NCI-H128 (cell line): ENCODE measurements around the gene SEL1L2.
A peak's percentile ranks its signal among the peaks of the same experiment; 100 is the strongest.
"Not testable (repeated sequence)": the region's sequence is repeated elsewhere in the genome, so short reads cannot be mapped to it uniquely, and the experiment has no call there.

ENCODE experiments used
- DNase-seq: peaks from one replicate; lab custom pipeline; 2025; ENCODE audit not compliant: unreplicated experiment; lab: John Stamatoyannopoulos, UW

SEL1L2 gene

DNA sequence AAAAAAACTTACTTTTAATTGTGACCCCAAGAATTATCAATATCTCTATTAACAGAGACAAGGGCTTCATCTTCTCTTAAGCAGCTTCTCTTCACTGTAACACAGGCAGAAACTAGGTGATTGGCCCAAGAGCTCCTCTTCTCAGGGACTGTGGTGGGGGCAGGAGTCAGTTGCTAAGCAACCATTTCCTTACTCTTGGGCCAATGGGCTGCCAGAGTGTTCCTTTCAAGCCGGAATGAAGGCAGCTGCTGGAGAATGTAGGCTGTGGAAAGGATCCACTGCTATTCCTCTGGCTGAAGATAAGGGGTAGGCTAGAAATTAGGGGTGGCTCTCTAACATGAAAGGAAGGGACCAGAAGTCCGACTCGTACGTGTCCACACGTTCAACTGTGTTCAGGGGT is at the start of gene SEL1L2:
TSS of gene SEL1L2 (minus strand) at position 150 of the 400 bp plus-strand sequence. CDS start at position 70, 80 bp downstream.
- no peak for DNase-seq

GRCh38 chr20:14036567-14036966 is 46.2 kb upstream of the SEL1L2 start:
- no peak for DNase-seq

DNA sequence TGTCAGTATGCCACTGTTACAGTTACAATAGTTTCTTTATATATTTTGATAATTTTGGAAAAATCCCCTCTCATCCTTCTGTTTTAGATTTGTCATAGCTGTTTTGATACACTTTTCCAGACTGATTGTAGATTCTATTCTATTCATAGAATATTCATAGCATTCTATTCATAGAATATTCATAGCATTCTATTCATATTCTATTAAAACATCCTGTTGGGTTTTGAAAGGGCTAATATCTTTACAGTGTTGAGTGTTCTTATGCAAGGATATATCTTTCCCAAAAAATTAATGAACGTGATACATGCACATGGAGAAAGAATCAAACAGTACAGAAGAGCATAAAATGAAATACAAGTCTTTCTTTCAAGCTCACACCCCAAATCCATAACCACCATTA is 42.9 kb upstream of the SEL1L2 start:
- no peak for DNase-seq

GRCh38 chr20:14030991-14031390 is 40.6 kb upstream of the SEL1L2 start:
- no peak for DNase-seq

DNA sequence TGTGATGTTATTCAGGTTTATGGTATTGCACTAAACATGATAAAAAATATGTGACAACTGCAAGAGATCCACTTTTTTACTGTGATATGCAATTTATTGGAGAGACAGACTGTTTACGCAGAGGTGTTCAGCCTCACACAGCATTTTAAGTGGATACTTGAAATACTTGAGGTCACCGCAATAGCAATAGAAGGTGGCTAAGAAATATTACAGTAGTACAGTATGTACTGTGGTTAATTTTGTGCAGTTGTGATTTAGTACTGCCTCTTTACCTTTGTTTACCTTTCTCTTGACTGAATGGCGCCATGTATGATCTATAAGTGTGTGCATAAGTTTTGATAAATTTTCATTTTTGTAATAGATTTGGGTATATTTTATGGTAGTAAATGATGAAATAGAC is 22.3 kb upstream of the SEL1L2 start:
- no peak for DNase-seq

GRCh38 chr20:14009208-14009607 is 18.8 kb upstream of the SEL1L2 start:
- DNase-seq, result no peak

- no peak for DNase-seq
Observed at GRCh38 chr20:14005996-14006395, 15.6 kb upstream of the SEL1L2 start.

GRCh38 chr20:14000917-14001316 is 10.5 kb upstream of the SEL1L2 start:
- DNase-seq, result no peak

- no peak for DNase-seq
Observed at GRCh38 chr20:13996265-13996664, 5.9 kb upstream of the SEL1L2 start.

DNA sequence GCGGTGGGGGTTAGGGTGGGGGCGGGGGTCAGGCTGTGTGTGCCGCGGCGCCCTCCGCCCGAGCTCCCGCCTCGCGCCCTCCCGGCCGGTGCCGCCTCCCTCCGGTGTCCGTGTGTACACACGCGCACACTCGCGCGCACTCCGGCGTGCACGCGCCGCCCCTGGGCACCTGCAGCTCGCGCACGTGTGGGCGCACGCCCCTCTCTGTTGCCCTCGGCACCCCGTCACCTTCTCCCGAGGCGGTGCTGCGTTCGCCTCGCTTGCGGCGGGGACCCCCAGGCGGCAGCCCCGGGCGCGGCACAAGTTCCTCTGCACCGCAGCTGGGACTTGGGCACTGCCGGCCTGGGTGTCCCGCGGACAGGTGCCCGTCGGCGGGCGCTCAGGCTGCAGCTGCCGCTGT is 5.4 kb upstream of the SEL1L2 start:
- DNase-seq, result peak; percentile 16

GRCh38 chr20:13995086-13995665 is 4.8 kb upstream of the SEL1L2 start, which contains the start of gene MACROD2:
Gene MACROD2 (plus strand): TSS chr20:13995516.
- DNase-seq, result peak; percentile 93

DNA sequence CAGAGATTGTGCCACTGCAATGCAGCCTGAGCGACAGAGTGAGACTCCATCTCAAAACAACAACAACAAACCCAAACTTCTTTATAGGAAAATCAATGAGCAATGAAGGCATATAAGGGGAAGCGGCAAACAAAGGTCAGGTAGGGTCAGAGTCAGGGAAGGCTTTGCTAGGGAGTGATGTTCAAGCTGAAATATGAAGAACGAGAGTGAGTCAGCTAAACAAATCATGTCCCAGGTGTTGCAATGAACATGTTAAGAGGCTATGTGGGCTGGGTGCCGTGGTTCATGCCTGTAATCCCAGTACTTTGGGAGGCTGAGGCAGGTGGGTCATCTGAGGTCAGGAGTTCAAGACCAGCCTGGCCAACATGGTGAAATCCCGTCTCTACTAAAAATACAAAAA is 1.5 kb upstream of the SEL1L2 start:
- DNase-seq, result not testable (repeated sequence)

GRCh38 chr20:13991311-13991710 is 897 bp upstream of the SEL1L2 start:
- DNase-seq, result no peak

DNA sequence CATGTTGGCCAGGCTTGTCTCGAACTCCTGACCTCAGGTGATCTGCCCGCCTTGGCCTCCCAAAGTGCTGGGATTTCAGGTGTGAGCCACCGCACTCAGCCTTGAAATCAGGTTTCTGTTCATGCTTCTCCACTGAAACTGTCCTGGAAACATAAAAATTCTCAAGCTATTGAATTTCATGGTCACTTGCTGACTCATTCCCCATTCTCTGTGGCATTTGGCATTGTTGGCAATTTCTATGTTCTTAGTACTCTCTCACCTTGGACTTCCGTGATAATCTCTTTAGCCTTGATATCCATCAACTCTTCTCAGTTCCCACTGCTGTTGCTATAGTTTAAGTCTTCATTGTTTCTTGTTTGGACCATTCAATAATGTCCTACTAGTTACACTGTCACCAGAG is 6.2 kb downstream of the SEL1L2 start:
- no peak for DNase-seq

- no peak for DNase-seq
Observed at GRCh38 chr20:13960525-13960924, 29.9 kb downstream of the SEL1L2 start.

- DNase-seq, result no peak
Observed at GRCh38 chr20:13960119-13960518, 30.3 kb downstream of the SEL1L2 start.

DNA sequence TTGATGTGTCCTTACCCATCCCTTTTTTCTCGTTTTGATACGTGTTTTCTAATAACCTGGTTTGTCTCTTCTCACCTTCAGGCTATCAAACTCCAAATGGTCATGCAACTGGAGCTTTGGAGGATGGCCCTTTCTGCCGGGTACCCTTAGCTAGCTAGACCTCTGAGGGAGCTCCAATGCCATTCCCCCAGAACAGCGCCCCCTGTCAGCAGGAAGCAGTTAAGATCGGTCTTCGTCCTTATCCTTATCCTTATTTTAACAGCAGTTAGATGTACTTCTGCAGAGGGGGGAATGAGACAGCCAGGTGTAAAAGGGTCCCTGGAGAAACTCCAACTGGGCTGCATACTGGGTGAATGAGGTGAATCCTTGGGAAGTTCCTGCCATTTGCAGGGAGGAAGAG is 37.2 kb downstream of the SEL1L2 start:
- DNase-seq, result no peak

DNA sequence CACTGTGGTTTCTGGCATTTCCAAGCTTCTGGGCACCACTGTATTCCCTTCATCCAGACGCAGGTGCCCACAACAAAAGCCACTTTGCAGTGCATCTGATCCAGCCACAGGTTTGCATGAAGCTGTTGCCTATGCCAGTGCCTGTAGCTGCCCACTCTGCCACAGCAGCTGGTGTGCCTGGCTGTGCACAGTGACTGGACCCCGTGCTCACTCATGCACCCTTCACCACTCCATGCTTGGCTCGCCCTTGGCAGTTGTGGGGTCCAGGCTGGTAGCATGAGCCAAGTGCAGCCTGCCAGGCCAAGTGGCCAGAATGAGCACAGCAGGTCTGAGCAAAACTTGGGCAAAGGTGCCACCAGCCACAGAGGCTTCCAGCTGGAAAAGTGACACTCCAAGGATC is 42.7 kb downstream of the SEL1L2 start:
- DNase-seq, result no peak

DNA sequence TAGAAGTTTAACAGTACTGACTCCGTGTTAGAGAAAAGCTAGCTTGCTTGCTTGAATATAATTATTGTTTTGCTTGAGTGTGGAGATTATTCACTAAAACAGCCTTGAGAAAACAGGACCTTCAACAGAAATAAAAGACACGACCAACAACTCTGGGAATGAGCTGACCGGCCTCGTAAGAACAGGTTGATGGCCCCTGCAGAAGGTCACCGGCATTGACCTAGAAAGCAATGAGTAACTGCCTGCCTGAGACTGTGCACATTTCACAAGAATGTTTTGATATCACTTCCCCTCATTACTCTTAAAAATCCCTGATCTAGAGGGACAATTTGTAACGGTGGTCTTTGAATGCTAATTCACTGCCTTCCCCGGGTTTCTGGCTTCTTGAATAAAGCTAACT is 49.4 kb downstream of the SEL1L2 start:
- no peak for DNase-seq

DNA sequence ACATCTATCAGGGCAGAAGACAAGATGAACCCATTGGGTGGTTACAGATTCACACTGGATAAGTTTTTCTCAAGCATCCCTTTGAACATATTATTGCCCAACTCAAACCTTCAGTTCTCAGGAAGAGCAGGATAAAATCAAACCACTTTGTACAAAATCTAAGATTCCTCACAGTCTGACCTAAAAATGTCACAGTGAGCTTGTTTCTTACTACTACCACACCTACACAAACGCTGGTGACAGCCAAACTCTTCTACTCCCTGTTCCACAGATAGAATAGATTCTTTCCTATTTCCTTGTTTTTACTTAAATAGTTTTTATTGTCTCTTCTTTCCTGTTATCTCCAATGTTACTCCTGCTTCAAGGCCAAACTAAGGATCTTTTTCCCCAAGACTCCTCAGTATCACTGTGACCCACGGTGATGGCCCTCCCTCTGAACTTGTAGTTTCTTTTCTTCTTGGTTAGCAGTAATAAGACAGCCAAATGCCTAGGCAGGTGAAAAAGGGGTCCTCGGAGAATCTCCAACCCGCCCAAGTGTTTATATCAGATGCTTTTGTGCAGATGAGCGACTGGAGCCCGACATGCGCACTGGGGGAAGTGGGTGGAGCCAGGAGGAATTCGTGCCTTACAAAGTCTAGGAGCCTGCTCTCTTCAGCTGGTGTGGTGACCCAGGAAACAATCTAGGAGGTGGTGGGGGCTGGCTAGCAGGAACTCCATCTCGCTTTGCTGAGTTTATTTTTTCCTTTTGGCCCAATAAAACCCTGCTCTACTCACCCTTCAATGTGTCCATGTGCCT is 53.4 kb downstream of the SEL1L2 start:
- DNase-seq, result no peak

GRCh38 chr20:13934992-13935894 is 55.2 kb downstream of the SEL1L2 start:
- no peak for DNase-seq

DNA sequence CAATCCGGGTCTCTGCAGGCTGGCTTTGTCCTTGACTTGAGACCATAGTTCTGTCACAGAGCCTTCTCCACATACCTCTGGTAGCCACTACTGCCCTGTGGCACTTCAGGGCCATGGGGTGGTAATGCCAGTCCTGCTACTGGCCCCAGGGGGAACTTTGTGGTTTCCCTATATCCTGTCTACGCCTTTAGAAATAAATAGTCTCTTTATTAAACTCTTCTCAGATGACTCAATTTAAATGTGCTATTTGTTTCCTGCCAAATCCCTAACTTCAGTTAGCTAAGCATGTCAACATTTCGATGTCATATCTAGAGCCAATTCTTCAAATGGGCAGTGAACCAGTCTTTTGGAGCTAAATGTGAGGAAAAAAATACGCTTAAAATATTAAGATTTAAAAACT is 60.1 kb downstream of the SEL1L2 start:
- DNase-seq, result no peak
